Measurements from ENCODE around the gene CYTH1. TPM values are rescaled to one million over a fixed set of nuclear protein-coding genes. Genes with fewer than 3 reads are reported as not detected.

CYTH1 gene
- total and polyA plus RNA-seq, 3 donors from 2014 or later = 40.8 to 47.9 (median 42.2) TPM

GRCh38 chr17:78821961-78822360 lies 39.9 kb upstream of the CYTH1 start:
- intact Hi-C loops (cut with DNase I; ENCODE audit: low total_unique reads) = no loop called here
- 95 to 96% methylated on average over 6 to 8 of the region's 8 CpGs for WGBS, 2 donors
- Histone ChIP-seq H3K27ac (no peak overlapping the region), H3K36me3 (ENCODE audit: low read depth, missing control alignments) (no peaks in the 10 kb centered on the region), H3K4me1 (no peaks in the 10 kb centered on the region), H3K9me3 (no peaks in the 10 kb centered on the region), H3K27me3 (no peaks in the 10 kb centered on the region), H3K4me3 (no peak overlapping the region)
- no peak for DNase-seq
- TF ChIP-seq POLR2A (IDR thresholded peaks at IDR 0.05) (no peak), CTCF (IDR thresholded peaks at IDR 0.05) (no peak)

- Histone ChIP-seq H3K27ac (no peak overlapping the region), H3K36me3 (ENCODE audit: low read depth, missing control alignments) (no peaks in the 10 kb centered on the region), H3K4me1 (no peaks in the 10 kb centered on the region), H3K9me3 (no peaks in the 10 kb centered on the region), H3K27me3 (no peaks in the 10 kb centered on the region), H3K4me3 (no peak overlapping the region)
- intact Hi-C loops (cut with DNase I; ENCODE audit: low total_unique reads) = no loop called here
- no peak for TF ChIP-seq CTCF (IDR thresholded peaks at IDR 0.05)
- TF ChIP-seq POLR2A (IDR thresholded peaks at IDR 0.05) = no peak
- DNase-seq = no peak
- WGBS, 2 donors = 87 to 91% methylated on average over 11 to 13 of the region's 13 CpGs
These were observed 38.8 kb upstream of the CYTH1 start for GRCh38 chr17:78820841-78821240.

- intact Hi-C loops (cut with DNase I; ENCODE audit: low total_unique reads) = no loop called here
- Histone ChIP-seq H3K9me3 (no peaks in the 10 kb centered on the region), H3K4me1 (no peaks in the 10 kb centered on the region), H3K27ac (no peak overlapping the region), H3K36me3 (ENCODE audit: low read depth, missing control alignments) (no peaks in the 10 kb centered on the region), H3K4me3 (no peak overlapping the region), H3K27me3 (no peaks in the 10 kb centered on the region)
- TF ChIP-seq CTCF (IDR thresholded peaks at IDR 0.05) (no peak), POLR2A (IDR thresholded peaks at IDR 0.05) (no peak)
- DNase-seq = no peak
- WGBS, 2 donors = 94 to 95% methylated on average over 18 of the region's 18 CpGs
These were observed 38.0 kb upstream of the CYTH1 start for GRCh38 chr17:78819806-78820792.

GRCh38 chr17:78819402-78819801 lies 37.3 kb upstream of the CYTH1 start:
- intact Hi-C loops (cut with DNase I; ENCODE audit: low total_unique reads) = no loop called here
- WGBS, 2 donors = 85 to 86% methylated on average over 8 of the region's 8 CpGs
- H3K9me3 ChIP-seq = no peaks in the 10 kb centered on the region
- H3K27ac ChIP-seq = no peak overlapping the region
- H3K27me3 ChIP-seq = no peaks in the 10 kb centered on the region
- no peaks in the 10 kb centered on the region for H3K4me1 ChIP-seq
- TF ChIP-seq CTCF (IDR thresholded peaks at IDR 0.05) = no peak
- TF ChIP-seq POLR2A (IDR thresholded peaks at IDR 0.05) = no peak
- H3K4me3 ChIP-seq = no peak overlapping the region
- no peak for DNase-seq
- no peaks in the 10 kb centered on the region for H3K36me3 ChIP-seq (ENCODE audit: low read depth, missing control alignments)

Data from testis (tissue), 3 donors.